CD4-positive, alpha-beta T cell treated with Interleukin-4 for 1 hour (primary cell): ENCODE measurements around the gene CTDNEP1.

ENCODE experiments used
- DNase-seq, 2 donors: peaks; one replicate each; pipeline ENCODE4 v3.0.0-alpha.2; 2020 to 2022

The CTDNEP1 gene

DNA sequence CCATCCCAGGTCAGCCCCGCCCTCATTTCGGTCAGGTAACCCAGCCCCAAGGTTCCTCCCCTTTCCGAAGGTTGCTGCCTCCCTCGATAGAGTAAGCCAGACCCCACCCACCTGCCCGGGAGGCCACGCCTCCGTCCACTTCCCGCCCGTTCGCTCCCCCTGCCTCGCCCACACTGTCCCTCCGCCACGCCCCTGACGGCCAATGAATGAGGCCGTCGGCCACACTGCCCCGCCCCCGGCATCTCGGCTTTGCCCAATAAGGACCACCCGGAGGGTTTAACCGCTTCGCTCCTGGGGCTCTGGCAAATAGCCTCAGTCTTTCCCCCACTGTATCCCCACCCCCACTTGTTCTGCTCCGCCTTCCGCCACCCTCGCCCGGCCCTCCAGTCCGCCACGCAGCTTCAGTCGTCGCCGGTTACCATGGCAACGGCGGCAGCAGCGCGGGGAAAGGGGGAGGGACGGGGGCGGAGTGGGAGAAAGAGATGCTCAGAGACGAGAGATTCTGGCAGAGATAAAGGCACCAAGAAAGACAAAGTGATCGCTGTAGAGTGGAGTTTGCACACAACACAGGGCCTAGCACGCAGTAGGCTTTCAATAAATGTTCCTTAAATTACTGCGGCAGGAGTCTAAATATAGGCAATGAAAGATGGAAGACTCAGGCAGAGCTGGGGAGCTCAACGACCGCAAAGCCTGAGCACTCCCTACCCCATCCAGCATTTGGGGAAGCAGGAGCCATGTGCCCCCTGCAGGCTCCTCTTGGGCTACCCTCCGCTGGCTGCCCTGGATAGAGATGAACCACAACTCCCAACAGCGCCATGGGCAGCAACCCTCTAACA is 37.0 kb downstream of the CTDNEP1 start:
- peak; percentile 99 for DNase-seq

DNA sequence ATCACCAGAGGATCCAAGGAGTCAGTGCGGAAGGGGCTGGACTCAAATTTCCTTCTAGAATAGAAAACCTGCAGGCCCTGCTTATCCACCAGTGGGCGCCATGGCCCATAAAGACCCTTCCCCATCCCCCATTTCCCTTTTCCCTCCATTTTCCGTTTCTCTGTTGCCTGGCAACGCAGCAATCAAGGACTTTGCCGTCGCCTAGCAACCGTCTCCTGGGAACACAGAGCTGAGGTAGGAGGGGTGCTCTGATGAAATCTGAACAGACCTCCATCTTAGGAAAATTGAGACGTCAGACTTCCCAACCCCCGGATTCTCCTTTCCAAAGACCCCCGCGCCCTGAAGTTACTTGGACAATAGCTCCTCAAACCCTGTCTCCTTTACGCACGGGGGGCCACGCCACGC is 37.6 kb downstream of the CTDNEP1 start:
- DNase-seq: peak; percentile 91

- no peak for DNase-seq
Observed at GRCh38 chr17:7211491-7212273, 39.9 kb downstream of the CTDNEP1 start.

GRCh38 chr17:7208754-7209460 is 42.6 kb downstream of the CTDNEP1 start:
- DNase-seq: no peak

DNA sequence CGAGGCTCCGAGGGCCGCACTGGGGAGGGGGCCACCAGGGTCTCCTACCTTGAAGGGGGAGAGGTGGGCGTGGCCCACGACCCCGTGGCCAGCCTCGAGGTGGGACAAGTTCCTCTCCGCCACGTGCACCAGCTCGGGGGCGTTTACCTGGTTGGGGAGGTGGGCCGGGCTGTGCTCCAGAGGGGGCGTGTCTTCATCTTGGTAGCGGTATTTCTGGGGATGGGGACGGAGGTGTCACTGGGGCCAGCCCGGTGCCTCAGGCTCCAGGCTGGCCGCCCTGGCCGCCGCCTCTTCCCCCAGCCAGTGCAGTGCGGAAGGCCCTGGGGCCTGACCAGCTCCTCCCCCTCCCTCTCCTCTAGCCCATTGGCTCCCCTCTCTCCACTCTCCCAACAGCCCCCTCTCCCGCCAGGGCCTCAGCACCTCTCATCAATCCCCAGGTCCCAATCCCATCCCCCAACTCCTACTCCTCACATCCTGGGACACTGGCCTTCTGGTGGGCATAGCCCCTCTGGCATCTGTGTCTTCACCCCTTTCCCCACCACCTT is 43.4 kb downstream of the CTDNEP1 start:
- no peak for DNase-seq

- DNase-seq: peak in 1 of 2 donors; percentile 16
Observed at GRCh38 chr17:7207120-7208001, 44.2 kb downstream of the CTDNEP1 start.

- no peak for DNase-seq
Observed at GRCh38 chr17:7205561-7205960, 46.0 kb downstream of the CTDNEP1 start.

DNA sequence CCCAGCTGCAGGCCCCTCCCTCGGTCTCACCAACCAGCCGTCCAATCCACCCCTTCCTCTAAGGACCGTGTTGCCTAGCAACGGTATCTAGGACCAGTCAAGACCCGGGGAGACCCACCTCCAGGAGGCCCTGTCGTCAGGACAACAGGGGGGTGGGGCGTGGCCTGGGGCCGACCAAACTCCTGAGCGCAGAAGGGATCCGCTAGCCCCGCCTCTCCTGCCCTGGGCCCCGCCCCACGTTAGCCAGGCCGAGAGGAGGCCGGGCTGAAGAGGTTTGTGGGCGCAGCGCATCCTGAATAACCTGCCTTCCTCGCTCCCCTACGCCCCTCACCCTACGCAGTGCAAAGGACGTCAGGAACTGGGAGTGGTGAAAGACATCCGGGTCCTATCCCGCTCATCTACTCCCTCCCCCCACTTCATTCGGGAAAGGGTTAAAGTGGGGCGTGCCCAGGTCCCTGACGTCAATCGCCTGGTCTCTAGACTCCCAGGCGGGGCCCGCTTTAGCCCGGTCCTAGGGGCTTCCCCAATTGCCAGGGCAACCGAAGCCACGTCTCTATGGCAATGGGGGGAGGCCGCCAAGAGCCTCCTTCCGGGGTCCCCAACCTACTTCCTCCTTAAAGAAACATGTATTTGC is 46.6 kb downstream of the CTDNEP1 start:
- DNase-seq: peak; percentile 99

DNA sequence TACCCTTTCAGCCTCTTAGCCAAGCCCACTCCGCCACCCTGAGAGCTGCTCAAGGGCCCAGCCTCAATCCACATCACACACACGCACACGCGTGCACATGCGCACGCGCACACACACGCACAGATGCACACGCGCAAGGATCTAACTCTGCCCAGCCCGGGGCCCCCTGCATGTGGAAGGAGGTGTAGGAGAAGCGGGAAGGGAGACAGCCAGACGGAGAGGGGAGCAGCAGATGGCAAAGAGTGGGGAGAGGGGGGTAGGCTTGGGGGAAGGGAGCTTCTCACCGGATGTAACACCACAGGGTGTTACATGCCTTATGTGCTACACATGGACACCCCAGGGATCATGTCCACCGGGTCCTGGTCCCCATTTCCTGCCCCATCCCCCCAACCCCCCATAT is 47.2 kb downstream of the CTDNEP1 start:
- DNase-seq: no peak

- DNase-seq: no peak
Observed at GRCh38 chr17:7203391-7203790, 48.1 kb downstream of the CTDNEP1 start.

DNA sequence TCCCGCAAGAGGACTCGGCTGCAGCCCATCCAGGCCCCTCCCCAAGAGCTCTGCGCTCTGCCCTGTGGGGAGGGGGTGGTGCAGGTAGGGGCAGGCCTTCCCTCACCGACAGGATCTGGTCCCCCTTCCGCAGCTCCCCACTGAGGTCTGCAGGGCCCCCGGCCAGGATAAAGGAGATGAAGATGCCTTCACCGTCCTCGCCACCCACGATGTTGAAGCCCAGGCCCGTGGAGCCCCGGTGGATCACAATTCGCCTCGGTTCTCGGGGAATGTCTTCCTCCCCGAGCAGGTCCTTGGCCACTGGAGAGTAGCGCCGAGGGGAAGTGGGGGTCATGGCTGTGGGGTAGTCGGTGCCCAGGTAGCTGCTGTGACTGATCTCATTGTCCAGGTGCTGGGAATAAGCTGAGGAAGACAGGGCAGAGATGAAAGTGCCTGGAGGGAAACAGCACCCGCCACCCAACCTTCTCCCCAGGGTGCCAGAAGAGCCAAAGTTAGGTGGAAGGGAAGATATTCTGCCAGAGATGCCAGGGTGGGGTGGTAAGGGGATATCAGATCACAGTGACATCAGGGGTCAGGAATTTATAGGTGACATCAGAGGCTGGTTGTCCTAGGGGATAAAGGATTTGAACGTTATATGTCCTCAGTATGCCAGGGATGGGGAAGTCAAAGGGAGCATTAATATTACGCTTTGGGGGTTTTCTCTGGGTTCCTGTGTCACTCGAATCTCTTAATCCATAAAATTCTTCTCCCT is 54.7 kb downstream of the CTDNEP1 start:
- no peak for DNase-seq

DNA sequence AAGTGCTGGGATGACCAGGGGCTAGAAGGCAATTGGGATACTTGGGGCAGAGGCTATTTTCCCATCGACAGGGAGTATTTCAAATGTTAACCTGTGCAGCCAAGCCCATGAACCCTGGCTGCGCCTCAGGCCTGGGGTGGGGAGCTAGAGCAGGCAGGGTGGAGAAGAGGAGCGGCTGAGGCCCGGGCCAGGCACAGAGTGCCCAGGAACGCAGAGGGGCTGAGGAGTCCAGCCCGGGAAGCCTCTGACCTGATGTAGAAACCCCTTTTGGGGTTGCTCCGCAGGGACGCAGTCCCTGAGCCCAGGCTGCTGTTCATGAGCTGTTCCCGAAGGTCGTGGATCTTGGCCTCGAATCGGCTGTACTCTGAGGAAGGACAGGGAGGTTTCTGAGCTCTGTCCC is 55.6 kb downstream of the CTDNEP1 start:
- no peak for DNase-seq
